WTC11 (cell line): ENCODE data around the gene AMBN. TPM values are rescaled to one million over a fixed set of nuclear protein-coding genes. Genes with fewer than 3 reads are reported as not detected.

Experiments used
- ATAC-seq: fragments of 200-7000 bp; cut with Tn5 transposase; 2 replicates; pipeline ENCODE4 v1.10.0; 2021; ENCODE audit warnings: mild to moderate bottlenecking, moderate library complexity
- CTCF ChIA-PET: fragments of 300-600 bp; sonication (Branson Sonifier 250); formaldehyde crosslinking; loops from one replicate; lab custom pipeline; 2021; ENCODE audit warnings: antibody characterized with exemption; lab: Charles Lee
- POLR2A ChIA-PET: fragments of 350-600 bp; sonication (Branson Sonifier 250); formaldehyde crosslinking; loops from one replicate; lab custom pipeline; 2021; ENCODE audit warnings: antibody characterized with exemption; lab: Charles Lee
- DNase-seq: peaks from one replicate; pipeline ENCODE4 v3.0.0; 2021; ENCODE audit warnings: low spot score
- H3K27ac Mint-ChIP-seq: 2 replicates; pipeline ENCODE4 v1.8.0; 2021; ENCODE audit warnings: mixed read lengths
- H3K27me3 Mint-ChIP-seq: 2 replicates; pipeline ENCODE4 v1.8.0; 2021; ENCODE audit warnings: low read depth, mild to moderate bottlenecking, moderate library complexity, mixed read lengths
- H3K36me3 Mint-ChIP-seq: 2 replicates; pipeline ENCODE4 v1.8.0; 2021; ENCODE audit warnings: mixed read lengths
- H3K4me1 Mint-ChIP-seq: 2 replicates; pipeline ENCODE4 v1.8.0; 2022; ENCODE audit warnings: mixed read lengths
- H3K4me3 Mint-ChIP-seq: 2 replicates; pipeline ENCODE4 v1.8.0; 2021; ENCODE audit warnings: mild to moderate bottlenecking, moderate library complexity, mixed read lengths
- H3K9me3 Mint-ChIP-seq: 2 replicates; pipeline ENCODE4 v1.8.0; 2021; ENCODE audit warnings: mixed read lengths
- ATF1 ChIP-seq: sonication (generic); formaldehyde crosslinking; IDR thresholded peaks from 2 replicates; pipeline ENCODE4 v1.8.1; 2023; ENCODE audit warnings: mild to moderate bottlenecking, moderate library complexity, missing genetic modification reagents
- CREB1 ChIP-seq: sonication (generic); formaldehyde crosslinking; IDR thresholded peaks from 2 replicates; pipeline ENCODE4 v1.8.0; 2023; ENCODE audit warnings: mild to moderate bottlenecking, missing genetic modification reagents
- GABPB1 ChIP-seq: sonication (generic); formaldehyde crosslinking; IDR thresholded peaks from 2 replicates; pipeline ENCODE4 v1.8.1; 2023; ENCODE audit warnings: mild to moderate bottlenecking, missing genetic modification reagents
- NFE2L1 ChIP-seq: sonication (generic); formaldehyde crosslinking; IDR thresholded peaks from 2 replicates; pipeline ENCODE4 v1.8.1; 2023; ENCODE audit warnings: missing genetic modification reagents
- NFYB ChIP-seq: sonication (generic); formaldehyde crosslinking; conservative IDR thresholded peaks from 2 replicates; pipeline ENCODE4 v1.8.0; 2022; ENCODE audit warnings: low read depth, missing genetic modification reagents
- NR3C1 ChIP-seq: sonication (generic); formaldehyde crosslinking; conservative IDR thresholded peaks from 2 replicates; pipeline ENCODE4 v1.8.1; 2023; ENCODE audit warnings: low read depth, mild to moderate bottlenecking, missing genetic modification reagents
- SMAD4 ChIP-seq: sonication (generic); formaldehyde crosslinking; IDR thresholded peaks from 2 replicates; pipeline ENCODE4 v1.8.0; 2022; ENCODE audit warnings: mild to moderate bottlenecking, missing genetic modification reagents
- TEAD4 ChIP-seq: sonication (generic); formaldehyde crosslinking; IDR thresholded peaks from 2 replicates; pipeline ENCODE4 v1.8.0; 2022; ENCODE audit warnings: mild to moderate bottlenecking, missing genetic modification reagents
- total RNA-seq: library from RNA; stranded (reverse); gene quantifications from 3 replicates; pipeline ENCODE4 v1.2.3, GENCODE V29; 2021
- TF ChIP-seq, protein P1 (sequence below): sonication (generic); formaldehyde crosslinking; IDR thresholded peaks from 2 replicates; pipeline ENCODE4 v1.8.1; 2022; ENCODE audit warnings: mild to moderate bottlenecking, missing genetic modification reagents, moderate library complexity, borderline replicate concordance
- TF ChIP-seq, protein P2 (sequence below): fragments of 250-450 bp; sonication (Bioruptor Pico); conservative IDR thresholded peaks from 2 replicates; pipeline ENCODE4 v1.9.0; 2021; ENCODE audit warnings: mild to moderate bottlenecking
- TF ChIP-seq, protein P3 (sequence below): sonication (generic); formaldehyde crosslinking; IDR thresholded peaks from 2 replicates; pipeline ENCODE4 v1.8.1; 2023; ENCODE audit warnings: mild to moderate bottlenecking, missing genetic modification reagents, moderate library complexity
- TF ChIP-seq, protein P4 (sequence below): sonication (generic); formaldehyde crosslinking; conservative IDR thresholded peaks from 2 replicates; pipeline ENCODE4 v1.8.1; 2023; ENCODE audit warnings: mild to moderate bottlenecking, low read depth, missing genetic modification reagents, moderate library complexity
- TF ChIP-seq, protein P5 (sequence below): sonication (generic); formaldehyde crosslinking; IDR thresholded peaks from 2 replicates; pipeline ENCODE4 v1.8.1; 2023; ENCODE audit warnings: mild to moderate bottlenecking, missing genetic modification reagents, moderate library complexity
- TF ChIP-seq, protein P6 (sequence below): sonication (generic); formaldehyde crosslinking; IDR thresholded peaks from 2 replicates; pipeline ENCODE4 v1.8.0; 2022; ENCODE audit warnings: mild to moderate bottlenecking, missing genetic modification reagents
- TF ChIP-seq, protein P7 (sequence below): fragments of 250-450 bp; sonication (Bioruptor Pico); IDR thresholded peaks from 2 replicates; pipeline ENCODE4 v1.9.0; 2021; ENCODE audit warnings: moderate library complexity, mild to moderate bottlenecking, inconsistent platforms, borderline replicate concordance
- TF ChIP-seq, protein P8 (sequence below): sonication (generic); formaldehyde crosslinking; IDR thresholded peaks from 2 replicates; pipeline ENCODE4 v1.8.0; 2022; ENCODE audit warnings: mild to moderate bottlenecking, missing genetic modification reagents
- TF ChIP-seq, protein P9 (sequence below): sonication (generic); formaldehyde crosslinking; IDR thresholded peaks from 2 replicates; pipeline ENCODE4 v1.8.0; 2023; ENCODE audit warnings: missing genetic modification reagents
- TF ChIP-seq, protein P10 (sequence below): fragments of 250-450 bp; sonication (Bioruptor Pico); IDR thresholded peaks from 2 replicates; pipeline ENCODE4 v1.9.0; 2021; ENCODE audit warnings: mild to moderate bottlenecking, borderline replicate concordance
- TF ChIP-seq, protein P11 (sequence below): fragments of 200-600 bp; IDR thresholded peaks from 2 replicates; pipeline ENCODE4 v1.8.0; 2022; ENCODE audit warnings: antibody characterized with exemption

Gene AMBN
- total RNA-seq, 1 experiment from 2014 or later = not detected

DNA sequence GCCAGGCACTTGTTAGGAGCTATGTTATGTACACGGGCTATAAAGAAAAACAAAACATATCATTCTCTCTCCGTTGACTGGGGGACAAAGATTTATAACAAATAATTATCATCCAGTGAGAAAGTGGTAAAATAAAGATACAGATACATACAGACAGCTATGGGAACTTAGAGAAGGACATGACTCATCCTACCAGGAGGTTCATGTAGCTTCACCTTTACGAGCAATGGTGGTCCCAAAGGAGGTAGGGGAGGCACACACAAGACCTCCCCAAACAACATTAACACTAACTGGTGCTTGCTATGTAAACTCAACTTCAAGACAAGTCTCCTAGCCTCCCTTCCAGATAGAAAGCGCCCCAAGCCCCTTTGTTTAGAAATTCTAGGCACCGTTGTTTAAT is 8.9 kb downstream of the AMBN start:
- H3K27ac Mint-ChIP-seq = no peak overlapping the region
- no peaks in the 10 kb centered on the region for H3K36me3 Mint-ChIP-seq
- ATAC-seq = no peak
- H3K9me3 Mint-ChIP-seq = no peaks in the 10 kb centered on the region
- ChIA-PET CTCF (interaction anchor here (0.6 to 1.0 kb wide), 5 partner anchors 51 to 356 kb away, joined by 3 read pairs; no protein-coding TSS in a partner anchor), POLR2A (no interaction called here)
- H3K27me3 Mint-ChIP-seq = no peaks in the 10 kb centered on the region
- H3K4me3 Mint-ChIP-seq = no peak overlapping the region
- peaks cover 2% of the 10 kb centered on the region; the same call in 1 of the 2 replicates for H3K4me1 Mint-ChIP-seq
- no peak for DNase-seq
- TF ChIP-seq CREB1 (CRISPR knock-in tag) = no peak
- no peak for TF ChIP-seq NR3C1 (CRISPR knock-in tag)
- TF ChIP-seq, protein P1, sequence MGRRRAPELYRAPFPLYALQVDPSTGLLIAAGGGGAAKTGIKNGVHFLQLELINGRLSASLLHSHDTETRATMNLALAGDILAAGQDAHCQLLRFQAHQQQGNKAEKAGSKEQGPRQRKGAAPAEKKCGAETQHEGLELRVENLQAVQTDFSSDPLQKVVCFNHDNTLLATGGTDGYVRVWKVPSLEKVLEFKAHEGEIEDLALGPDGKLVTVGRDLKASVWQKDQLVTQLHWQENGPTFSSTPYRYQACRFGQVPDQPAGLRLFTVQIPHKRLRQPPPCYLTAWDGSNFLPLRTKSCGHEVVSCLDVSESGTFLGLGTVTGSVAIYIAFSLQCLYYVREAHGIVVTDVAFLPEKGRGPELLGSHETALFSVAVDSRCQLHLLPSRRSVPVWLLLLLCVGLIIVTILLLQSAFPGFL = no peak
- TF ChIP-seq, protein P2, sequence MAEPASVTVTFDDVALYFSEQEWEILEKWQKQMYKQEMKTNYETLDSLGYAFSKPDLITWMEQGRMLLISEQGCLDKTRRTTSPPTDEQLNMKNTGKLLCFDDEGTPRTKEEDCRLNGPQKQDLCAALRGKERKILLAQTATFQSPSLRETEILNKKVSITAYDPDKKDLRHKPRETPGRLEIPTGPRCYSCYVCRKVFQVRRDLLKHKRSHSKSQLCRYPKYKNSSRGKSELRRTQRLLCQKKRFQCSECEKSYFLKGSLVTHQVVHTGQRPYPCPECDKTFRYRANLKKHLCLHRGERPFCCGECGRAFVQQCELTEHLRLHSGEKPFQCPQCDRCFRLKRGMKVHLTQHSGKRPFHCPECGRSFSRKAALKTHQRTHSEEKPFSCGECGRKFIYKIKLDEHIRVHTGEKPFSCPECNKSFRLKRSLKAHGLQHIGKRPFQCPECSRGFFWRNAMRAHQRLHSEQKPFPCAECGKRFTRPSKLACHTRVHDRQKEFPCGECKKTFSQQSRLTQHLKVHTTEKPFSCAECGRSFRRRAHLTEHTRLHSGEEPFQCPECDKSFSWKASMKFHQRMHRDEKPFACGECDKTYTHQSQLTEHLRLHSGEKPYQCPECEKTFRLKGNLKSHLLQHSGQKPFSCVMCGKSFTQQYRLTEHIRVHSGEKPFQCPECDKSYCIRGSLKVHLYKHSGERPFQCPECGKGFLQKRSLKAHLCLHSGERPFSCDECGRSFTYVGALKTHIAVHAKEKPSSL (CRISPR knock-in tag) = no peak
- TF ChIP-seq ATF1 (CRISPR knock-in tag) = no peak
- TF ChIP-seq SMAD4 (CRISPR knock-in tag) = no peak
- TF ChIP-seq, protein P3, sequence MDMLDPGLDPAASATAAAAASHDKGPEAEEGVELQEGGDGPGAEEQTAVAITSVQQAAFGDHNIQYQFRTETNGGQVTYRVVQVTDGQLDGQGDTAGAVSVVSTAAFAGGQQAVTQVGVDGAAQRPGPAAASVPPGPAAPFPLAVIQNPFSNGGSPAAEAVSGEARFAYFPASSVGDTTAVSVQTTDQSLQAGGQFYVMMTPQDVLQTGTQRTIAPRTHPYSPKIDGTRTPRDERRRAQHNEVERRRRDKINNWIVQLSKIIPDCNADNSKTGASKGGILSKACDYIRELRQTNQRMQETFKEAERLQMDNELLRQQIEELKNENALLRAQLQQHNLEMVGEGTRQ (CRISPR knock-in tag) = no peak
- TF ChIP-seq, protein P4, sequence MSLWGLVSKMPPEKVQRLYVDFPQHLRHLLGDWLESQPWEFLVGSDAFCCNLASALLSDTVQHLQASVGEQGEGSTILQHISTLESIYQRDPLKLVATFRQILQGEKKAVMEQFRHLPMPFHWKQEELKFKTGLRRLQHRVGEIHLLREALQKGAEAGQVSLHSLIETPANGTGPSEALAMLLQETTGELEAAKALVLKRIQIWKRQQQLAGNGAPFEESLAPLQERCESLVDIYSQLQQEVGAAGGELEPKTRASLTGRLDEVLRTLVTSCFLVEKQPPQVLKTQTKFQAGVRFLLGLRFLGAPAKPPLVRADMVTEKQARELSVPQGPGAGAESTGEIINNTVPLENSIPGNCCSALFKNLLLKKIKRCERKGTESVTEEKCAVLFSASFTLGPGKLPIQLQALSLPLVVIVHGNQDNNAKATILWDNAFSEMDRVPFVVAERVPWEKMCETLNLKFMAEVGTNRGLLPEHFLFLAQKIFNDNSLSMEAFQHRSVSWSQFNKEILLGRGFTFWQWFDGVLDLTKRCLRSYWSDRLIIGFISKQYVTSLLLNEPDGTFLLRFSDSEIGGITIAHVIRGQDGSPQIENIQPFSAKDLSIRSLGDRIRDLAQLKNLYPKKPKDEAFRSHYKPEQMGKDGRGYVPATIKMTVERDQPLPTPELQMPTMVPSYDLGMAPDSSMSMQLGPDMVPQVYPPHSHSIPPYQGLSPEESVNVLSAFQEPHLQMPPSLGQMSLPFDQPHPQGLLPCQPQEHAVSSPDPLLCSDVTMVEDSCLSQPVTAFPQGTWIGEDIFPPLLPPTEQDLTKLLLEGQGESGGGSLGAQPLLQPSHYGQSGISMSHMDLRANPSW (CRISPR knock-in tag) = no peak
- no peak for TF ChIP-seq NFYB (CRISPR knock-in tag)
- TF ChIP-seq TEAD4 (CRISPR knock-in tag) = no peak
- TF ChIP-seq, protein P5, sequence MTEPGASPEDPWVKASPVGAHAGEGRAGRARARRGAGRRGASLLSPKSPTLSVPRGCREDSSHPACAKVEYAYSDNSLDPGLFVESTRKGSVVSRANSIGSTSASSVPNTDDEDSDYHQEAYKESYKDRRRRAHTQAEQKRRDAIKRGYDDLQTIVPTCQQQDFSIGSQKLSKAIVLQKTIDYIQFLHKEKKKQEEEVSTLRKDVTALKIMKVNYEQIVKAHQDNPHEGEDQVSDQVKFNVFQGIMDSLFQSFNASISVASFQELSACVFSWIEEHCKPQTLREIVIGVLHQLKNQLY (CRISPR knock-in tag) = no peak
- TF ChIP-seq, protein P6, sequence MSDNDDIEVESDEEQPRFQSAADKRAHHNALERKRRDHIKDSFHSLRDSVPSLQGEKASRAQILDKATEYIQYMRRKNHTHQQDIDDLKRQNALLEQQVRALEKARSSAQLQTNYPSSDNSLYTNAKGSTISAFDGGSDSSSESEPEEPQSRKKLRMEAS (CRISPR knock-in tag) = no peak
- TF ChIP-seq, protein P7, sequence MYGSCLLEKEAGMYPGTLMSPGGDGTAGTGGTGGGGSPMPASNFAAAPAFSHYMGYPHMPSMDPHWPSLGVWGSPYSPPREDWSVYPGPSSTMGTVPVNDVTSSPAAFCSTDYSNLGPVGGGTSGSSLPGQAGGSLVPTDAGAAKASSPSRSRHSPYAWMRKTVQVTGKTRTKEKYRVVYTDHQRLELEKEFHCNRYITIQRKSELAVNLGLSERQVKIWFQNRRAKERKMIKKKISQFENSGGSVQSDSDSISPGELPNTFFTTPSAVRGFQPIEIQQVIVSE = no peak
- no peak for TF ChIP-seq GABPB1 (CRISPR knock-in tag)
- TF ChIP-seq, protein P8, sequence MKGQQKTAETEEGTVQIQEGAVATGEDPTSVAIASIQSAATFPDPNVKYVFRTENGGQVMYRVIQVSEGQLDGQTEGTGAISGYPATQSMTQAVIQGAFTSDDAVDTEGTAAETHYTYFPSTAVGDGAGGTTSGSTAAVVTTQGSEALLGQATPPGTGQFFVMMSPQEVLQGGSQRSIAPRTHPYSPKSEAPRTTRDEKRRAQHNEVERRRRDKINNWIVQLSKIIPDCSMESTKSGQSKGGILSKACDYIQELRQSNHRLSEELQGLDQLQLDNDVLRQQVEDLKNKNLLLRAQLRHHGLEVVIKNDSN (CRISPR knock-in tag) = no peak
- no peak for TF ChIP-seq NFE2L1 (CRISPR knock-in tag)
- TF ChIP-seq, protein P9, sequence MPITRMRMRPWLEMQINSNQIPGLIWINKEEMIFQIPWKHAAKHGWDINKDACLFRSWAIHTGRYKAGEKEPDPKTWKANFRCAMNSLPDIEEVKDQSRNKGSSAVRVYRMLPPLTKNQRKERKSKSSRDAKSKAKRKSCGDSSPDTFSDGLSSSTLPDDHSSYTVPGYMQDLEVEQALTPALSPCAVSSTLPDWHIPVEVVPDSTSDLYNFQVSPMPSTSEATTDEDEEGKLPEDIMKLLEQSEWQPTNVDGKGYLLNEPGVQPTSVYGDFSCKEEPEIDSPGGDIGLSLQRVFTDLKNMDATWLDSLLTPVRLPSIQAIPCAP (CRISPR knock-in tag) = no peak
- TF ChIP-seq, protein P10, sequence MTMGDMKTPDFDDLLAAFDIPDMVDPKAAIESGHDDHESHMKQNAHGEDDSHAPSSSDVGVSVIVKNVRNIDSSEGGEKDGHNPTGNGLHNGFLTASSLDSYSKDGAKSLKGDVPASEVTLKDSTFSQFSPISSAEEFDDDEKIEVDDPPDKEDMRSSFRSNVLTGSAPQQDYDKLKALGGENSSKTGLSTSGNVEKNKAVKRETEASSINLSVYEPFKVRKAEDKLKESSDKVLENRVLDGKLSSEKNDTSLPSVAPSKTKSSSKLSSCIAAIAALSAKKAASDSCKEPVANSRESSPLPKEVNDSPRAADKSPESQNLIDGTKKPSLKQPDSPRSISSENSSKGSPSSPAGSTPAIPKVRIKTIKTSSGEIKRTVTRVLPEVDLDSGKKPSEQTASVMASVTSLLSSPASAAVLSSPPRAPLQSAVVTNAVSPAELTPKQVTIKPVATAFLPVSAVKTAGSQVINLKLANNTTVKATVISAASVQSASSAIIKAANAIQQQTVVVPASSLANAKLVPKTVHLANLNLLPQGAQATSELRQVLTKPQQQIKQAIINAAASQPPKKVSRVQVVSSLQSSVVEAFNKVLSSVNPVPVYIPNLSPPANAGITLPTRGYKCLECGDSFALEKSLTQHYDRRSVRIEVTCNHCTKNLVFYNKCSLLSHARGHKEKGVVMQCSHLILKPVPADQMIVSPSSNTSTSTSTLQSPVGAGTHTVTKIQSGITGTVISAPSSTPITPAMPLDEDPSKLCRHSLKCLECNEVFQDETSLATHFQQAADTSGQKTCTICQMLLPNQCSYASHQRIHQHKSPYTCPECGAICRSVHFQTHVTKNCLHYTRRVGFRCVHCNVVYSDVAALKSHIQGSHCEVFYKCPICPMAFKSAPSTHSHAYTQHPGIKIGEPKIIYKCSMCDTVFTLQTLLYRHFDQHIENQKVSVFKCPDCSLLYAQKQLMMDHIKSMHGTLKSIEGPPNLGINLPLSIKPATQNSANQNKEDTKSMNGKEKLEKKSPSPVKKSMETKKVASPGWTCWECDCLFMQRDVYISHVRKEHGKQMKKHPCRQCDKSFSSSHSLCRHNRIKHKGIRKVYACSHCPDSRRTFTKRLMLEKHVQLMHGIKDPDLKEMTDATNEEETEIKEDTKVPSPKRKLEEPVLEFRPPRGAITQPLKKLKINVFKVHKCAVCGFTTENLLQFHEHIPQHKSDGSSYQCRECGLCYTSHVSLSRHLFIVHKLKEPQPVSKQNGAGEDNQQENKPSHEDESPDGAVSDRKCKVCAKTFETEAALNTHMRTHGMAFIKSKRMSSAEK = no peak
- TF ChIP-seq, protein P11, sequence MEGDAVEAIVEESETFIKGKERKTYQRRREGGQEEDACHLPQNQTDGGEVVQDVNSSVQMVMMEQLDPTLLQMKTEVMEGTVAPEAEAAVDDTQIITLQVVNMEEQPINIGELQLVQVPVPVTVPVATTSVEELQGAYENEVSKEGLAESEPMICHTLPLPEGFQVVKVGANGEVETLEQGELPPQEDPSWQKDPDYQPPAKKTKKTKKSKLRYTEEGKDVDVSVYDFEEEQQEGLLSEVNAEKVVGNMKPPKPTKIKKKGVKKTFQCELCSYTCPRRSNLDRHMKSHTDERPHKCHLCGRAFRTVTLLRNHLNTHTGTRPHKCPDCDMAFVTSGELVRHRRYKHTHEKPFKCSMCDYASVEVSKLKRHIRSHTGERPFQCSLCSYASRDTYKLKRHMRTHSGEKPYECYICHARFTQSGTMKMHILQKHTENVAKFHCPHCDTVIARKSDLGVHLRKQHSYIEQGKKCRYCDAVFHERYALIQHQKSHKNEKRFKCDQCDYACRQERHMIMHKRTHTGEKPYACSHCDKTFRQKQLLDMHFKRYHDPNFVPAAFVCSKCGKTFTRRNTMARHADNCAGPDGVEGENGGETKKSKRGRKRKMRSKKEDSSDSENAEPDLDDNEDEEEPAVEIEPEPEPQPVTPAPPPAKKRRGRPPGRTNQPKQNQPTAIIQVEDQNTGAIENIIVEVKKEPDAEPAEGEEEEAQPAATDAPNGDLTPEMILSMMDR = no peak
